Left lung (tissue), 10 donors: Measurements from ENCODE around the gene SLC7A8. TPM values are rescaled to one million over a fixed set of nuclear protein-coding genes. Genes with fewer than 3 reads are reported as not detected.

ENCODE experiments used
- ATAC-seq: fragments of 200-7000 bp; cut with Tn5 transposase; one replicate; pipeline ENCODE4 v1.9.1; 2020; ENCODE audit warnings: moderate library complexity
- DNase-seq, 4 donors: peaks; one replicate each; pipeline ENCODE4 v3.0.0-alpha.2; 2013 to 2020
- H3K27ac ChIP-seq, 2 donors: fragments of 200-600 bp; sonication (generic) in 1 of 2; one replicate each; pipeline versions ENCODE4 v1.5.0 to v1.8.0; 2020 to 2021
- H3K27me3 ChIP-seq, 2 donors: fragments of 200-600 bp; sonication (generic) in 1 of 2; one replicate each; pipeline versions ENCODE4 v1.5.0 to v1.8.0; 2020 to 2021
- H3K36me3 ChIP-seq, 2 donors: fragments of 200-600 bp; sonication (generic) in 1 of 2; one replicate each; pipeline versions ENCODE4 v1.5.0 to v1.8.0; 2020 to 2021
- H3K4me1 ChIP-seq, 2 donors: fragments of 200-600 bp; one replicate each; pipeline ENCODE4 v1.8.0; 2021
- H3K4me3 ChIP-seq, 2 donors: fragments of 200-600 bp; sonication (generic) in 1 of 2; one replicate each; pipeline versions ENCODE4 v1.5.0 to v1.8.0; 2020 to 2021; ENCODE audit warnings: mild to moderate bottlenecking in 1 of 2
- H3K9me3 ChIP-seq, 2 donors: fragments of 200-600 bp; sonication (generic) in 1 of 2; one replicate each; pipeline versions ENCODE4 v1.5.0 to v1.8.0; 2020 to 2021
- CTCF ChIP-seq, 2 donors: fragments of 200-600 bp; sonication (generic) in 1 of 2; IDR thresholded peaks; one replicate each; pipeline versions ENCODE4 v1.5.0 to v1.8.0; 2021; ENCODE audit warnings: antibody characterized with exemption in 2 of 2
- intact Hi-C, 2 donors: fragments of 100-400 bp; cut with DNase I; formaldehyde crosslinking; loops; one replicate each; pipeline versions ENCODE4 v1.11.2 to v1.14.2; 2022
- polyA plus RNA-seq, 6 donors: library from polyadenylated mRNA; unstranded; fragments of 120-200 nt; gene quantifications; one replicate each; pipeline ENCODE4 v1.2.1, GENCODE V29; 2013; ENCODE audit not compliant: insufficient read length in 6 of 6
- total RNA-seq, 2 donors: library from RNA; stranded (reverse); fragmentation: NEBNext Ultra II Directional; extraction: Animal tissue kit (Norgen Biotek cat#: 25700); gene quantifications; one replicate each; pipeline ENCODE4 v1.2.1, GENCODE V29; 2021
- donor health status: DM: no; HTN: yes; CAD: no.
- donor health status: DM: no; HTN: no; CAD: no.

SLC7A8 gene
- total and polyA plus RNA-seq, 8 donors: 38.5 to 153 (median 124) TPM

DNA sequence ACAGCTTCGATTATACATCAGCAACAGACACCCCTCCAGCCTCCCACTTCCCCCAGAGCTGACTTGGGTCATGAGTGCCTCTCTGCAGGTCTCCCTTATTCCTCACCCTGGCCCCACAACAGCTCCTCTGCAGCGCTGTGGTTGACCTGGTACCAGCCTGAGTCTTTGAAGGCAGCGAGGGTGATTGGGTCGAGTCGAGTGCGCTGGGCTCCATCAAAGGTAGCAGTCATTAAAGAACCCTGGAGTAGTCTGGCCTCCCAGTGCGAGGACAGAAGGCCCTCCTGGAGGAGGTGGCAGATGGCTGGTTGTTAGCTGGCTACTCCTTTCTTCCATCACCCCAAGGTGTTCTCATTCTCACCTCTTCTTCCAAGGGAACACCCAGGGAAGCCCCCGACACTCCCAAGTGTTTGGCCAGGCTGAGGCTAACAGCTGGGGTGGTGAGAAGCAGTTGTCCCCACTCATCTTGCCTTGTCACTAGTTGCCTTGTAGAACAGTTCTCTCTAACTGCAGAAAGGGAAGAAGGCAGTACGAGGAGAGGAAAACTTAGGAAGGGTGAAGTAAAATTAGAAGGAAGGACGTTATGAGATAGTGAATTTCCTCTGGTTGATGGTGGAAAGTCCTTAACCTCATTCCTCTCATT, 81.4 kb downstream of the SLC7A8 start:
- ATAC-seq (no peak), DNase-seq (no peak)
- peaks cover 0 to 36% of the 10 kb centered on the region in 2 donors for H3K4me1 ChIP-seq
- H3K4me3 ChIP-seq: no peak overlapping the region
- peaks cover 0 to 19% of the 10 kb centered on the region in 2 donors for H3K36me3 ChIP-seq
- H3K9me3 ChIP-seq: no peaks in the 10 kb centered on the region
- intact Hi-C loops: no loop called here
- H3K27me3 ChIP-seq: no peaks in the 10 kb centered on the region
- TF ChIP-seq CTCF (IDR thresholded peaks at IDR 0.05): no peak
- H3K27ac ChIP-seq: no peak overlapping the region

GRCh38 chr14:23101213-23101970, 82.1 kb downstream of the SLC7A8 start:
- Histone ChIP-seq H3K36me3 (peaks cover 0 to 19% of the 10 kb centered on the region in 2 donors), H3K9me3 (no peaks in the 10 kb centered on the region), H3K27ac (no peak overlapping the region), H3K4me1 (peaks cover 5 to 43% of the 10 kb centered on the region in 2 donors), H3K4me3 (no peak overlapping the region), H3K27me3 (no peaks in the 10 kb centered on the region)
- ATAC-seq (no peak), DNase-seq (no peak)
- intact Hi-C loops: no loop called here
- no peak for TF ChIP-seq CTCF (IDR thresholded peaks at IDR 0.05)

DNA sequence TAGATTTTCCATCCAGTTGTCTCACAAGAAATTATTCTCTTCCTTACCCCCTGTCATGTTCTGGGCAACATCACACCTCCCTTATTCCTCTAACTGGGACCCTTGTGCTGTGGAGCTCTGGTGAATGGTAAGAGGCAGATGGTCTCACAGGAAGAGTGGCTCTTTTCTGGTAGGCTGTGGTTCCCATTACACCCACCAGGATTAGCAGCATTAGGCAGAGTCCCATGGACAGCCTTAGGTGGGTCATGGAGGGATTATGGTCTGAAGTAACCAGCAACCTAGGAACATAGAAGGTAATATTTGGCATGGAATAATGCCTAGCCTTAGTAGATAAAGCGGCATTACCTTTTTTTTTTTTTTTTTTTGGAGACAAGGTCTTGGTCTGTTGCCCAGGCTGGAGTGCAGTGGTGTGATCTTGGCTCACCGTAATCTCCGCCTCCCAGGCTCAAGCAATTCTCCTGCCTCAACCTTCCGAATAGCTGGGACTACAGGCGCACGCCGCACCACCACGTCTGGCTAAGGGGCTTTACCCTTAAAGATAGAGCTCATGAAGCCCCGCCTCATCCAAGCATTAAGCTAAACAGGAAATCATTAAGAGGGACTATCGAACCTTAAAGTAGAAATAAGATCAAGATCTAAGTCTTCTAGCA, 84.1 kb downstream of the SLC7A8 start:
- intact Hi-C loops: no loop called here
- no peak for DNase-seq
- H3K27me3 ChIP-seq: no peaks in the 10 kb centered on the region
- peaks cover 0 to 19% of the 10 kb centered on the region in 2 donors for H3K36me3 ChIP-seq
- peaks cover 5 to 44% of the 10 kb centered on the region in 2 donors for H3K4me1 ChIP-seq
- H3K4me3 ChIP-seq: no peak overlapping the region
- no peak for TF ChIP-seq CTCF (IDR thresholded peaks at IDR 0.05)
- no peak for ATAC-seq
- H3K27ac ChIP-seq: peak overlapping the region in 1 of 2 donors; percentile 23
- H3K9me3 ChIP-seq: no peaks in the 10 kb centered on the region

GRCh38 chr14:23097786-23098185, 85.7 kb downstream of the SLC7A8 start:
- intact Hi-C loops: no loop called here
- H3K4me1 ChIP-seq: peaks cover 15 to 55% of the 10 kb centered on the region in 2 donors
- TF ChIP-seq CTCF (IDR thresholded peaks at IDR 0.05): no peak

More at GRCh38 chr14:23097786-23098185, 85.7 kb downstream of the SLC7A8 start:
- peaks cover 0 to 24% of the 10 kb centered on the region in 2 donors for H3K36me3 ChIP-seq
- no peak overlapping the region for H3K4me3 ChIP-seq
- no peaks in the 10 kb centered on the region for H3K9me3 ChIP-seq
- no peaks in the 10 kb centered on the region for H3K27me3 ChIP-seq
- H3K27ac ChIP-seq: no peak overlapping the region
- no peak for DNase-seq
- no peak for ATAC-seq
